ENCODE data around the gene ZBED4. TPM values are rescaled to one million over a fixed set of nuclear protein-coding genes. Genes with fewer than 3 reads are reported as not detected.

ZBED4 gene
- total RNA-seq, 1 experiment from 2014 or later: 29.2 TPM

- peaks cover 3% of the 10 kb centered on the region for H3K27me3 Mint-ChIP-seq (ENCODE audit: low read depth)
- ChIA-PET POLR2A (no interaction called here), CTCF (no interaction called here)
- ATAC-seq: no peak
- no peaks in the 10 kb centered on the region for H3K4me1 Mint-ChIP-seq
- DNase-seq (ENCODE audit: low spot score): no peak
- TF ChIP-seq ESRRA (CRISPR knock-in tag; IDR thresholded peaks at IDR 0.05; ENCODE audit: borderline replicate concordance): no peak
- TF ChIP-seq FOXP1 (CRISPR knock-in tag; IDR thresholded peaks at IDR 0.05; ENCODE audit: borderline replicate concordance): no peak
- no peak for TF ChIP-seq RORB (CRISPR knock-in tag; IDR thresholded peaks at IDR 0.05)
- no peak for TF ChIP-seq SOX15 (CRISPR knock-in tag; IDR thresholded peaks at IDR 0.05)
- no peak for TF ChIP-seq OVOL2 (CRISPR knock-in tag; IDR thresholded peaks at IDR 0.05; ENCODE audit: borderline replicate concordance)
- no peak for TF ChIP-seq FOXK1 (CRISPR knock-in tag; IDR thresholded peaks at IDR 0.05)
- TF ChIP-seq ZNF423 (CRISPR knock-in tag; IDR thresholded peaks at IDR 0.05): no peak
- no peak for TF ChIP-seq ZNF532 (CRISPR knock-in tag; IDR thresholded peaks at IDR 0.05; ENCODE audit: borderline replicate concordance)
- TF ChIP-seq TEAD1 (CRISPR knock-in tag; IDR thresholded peaks at IDR 0.05): no peak
- TF ChIP-seq ERG (CRISPR knock-in tag; IDR thresholded peaks at IDR 0.05): no peak
- H3K9me3 Mint-ChIP-seq: peaks cover 51% of the 10 kb centered on the region
- peaks cover 72% of the 10 kb centered on the region for H3K36me3 Mint-ChIP-seq
- no peak overlapping the region for H3K27ac Mint-ChIP-seq
- no peak overlapping the region for H3K4me3 Mint-ChIP-seq
These were observed 39.4 kb downstream of the ZBED4 start for GRCh38 chr22:49893025-49893424.

GRCh38 chr22:49894322-49895054 is 40.8 kb downstream of the ZBED4 start:
- ChIA-PET CTCF (interaction anchor here (0.6 kb wide), 1 partner anchor 266 kb away, joined by 5 read pairs; no protein-coding TSS in a partner anchor), POLR2A (no interaction called here)
- DNase-seq (ENCODE audit: low spot score): no peak
- Mint-ChIP-seq H3K27ac (peak overlapping the region; percentile 62; the same call in 1 of the 2 replicates), H3K9me3 (peaks cover 45% of the 10 kb centered on the region), H3K36me3 (peaks cover 61% of the 10 kb centered on the region), H3K4me1 (no peaks in the 10 kb centered on the region), H3K27me3 (ENCODE audit: low read depth) (peaks cover 3% of the 10 kb centered on the region), H3K4me3 (no peak overlapping the region)
- TF ChIP-seq, protein P1, sequence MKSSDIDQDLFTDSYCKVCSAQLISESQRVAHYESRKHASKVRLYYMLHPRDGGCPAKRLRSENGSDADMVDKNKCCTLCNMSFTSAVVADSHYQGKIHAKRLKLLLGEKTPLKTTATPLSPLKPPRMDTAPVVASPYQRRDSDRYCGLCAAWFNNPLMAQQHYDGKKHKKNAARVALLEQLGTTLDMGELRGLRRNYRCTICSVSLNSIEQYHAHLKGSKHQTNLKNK (CRISPR knock-in tag; IDR thresholded peaks at IDR 0.05): no peak
- TF ChIP-seq TEAD1 (CRISPR knock-in tag; IDR thresholded peaks at IDR 0.05) (no peak), TEAD4 (CRISPR knock-in tag; IDR thresholded peaks at IDR 0.05) (no peak), MXD4 (CRISPR knock-in tag; IDR thresholded peaks at IDR 0.05; ENCODE audit: borderline replicate concordance) (no peak), OVOL2 (CRISPR knock-in tag; IDR thresholded peaks at IDR 0.05; ENCODE audit: borderline replicate concordance) (no peak), GABPB1 (CRISPR knock-in tag; IDR thresholded peaks at IDR 0.05) (no peak), CBFB (CRISPR knock-in tag; IDR thresholded peaks at IDR 0.05; ENCODE audit: low read depth) (no peak), ZNF396 (CRISPR knock-in tag; IDR thresholded peaks at IDR 0.05; ENCODE audit: borderline replicate concordance) (no peak), ESRRA (CRISPR knock-in tag; IDR thresholded peaks at IDR 0.05; ENCODE audit: borderline replicate concordance) (no peak), ZNF416 (CRISPR knock-in tag; IDR thresholded peaks at IDR 0.05) (no peak)
- TF ChIP-seq, protein P2, sequence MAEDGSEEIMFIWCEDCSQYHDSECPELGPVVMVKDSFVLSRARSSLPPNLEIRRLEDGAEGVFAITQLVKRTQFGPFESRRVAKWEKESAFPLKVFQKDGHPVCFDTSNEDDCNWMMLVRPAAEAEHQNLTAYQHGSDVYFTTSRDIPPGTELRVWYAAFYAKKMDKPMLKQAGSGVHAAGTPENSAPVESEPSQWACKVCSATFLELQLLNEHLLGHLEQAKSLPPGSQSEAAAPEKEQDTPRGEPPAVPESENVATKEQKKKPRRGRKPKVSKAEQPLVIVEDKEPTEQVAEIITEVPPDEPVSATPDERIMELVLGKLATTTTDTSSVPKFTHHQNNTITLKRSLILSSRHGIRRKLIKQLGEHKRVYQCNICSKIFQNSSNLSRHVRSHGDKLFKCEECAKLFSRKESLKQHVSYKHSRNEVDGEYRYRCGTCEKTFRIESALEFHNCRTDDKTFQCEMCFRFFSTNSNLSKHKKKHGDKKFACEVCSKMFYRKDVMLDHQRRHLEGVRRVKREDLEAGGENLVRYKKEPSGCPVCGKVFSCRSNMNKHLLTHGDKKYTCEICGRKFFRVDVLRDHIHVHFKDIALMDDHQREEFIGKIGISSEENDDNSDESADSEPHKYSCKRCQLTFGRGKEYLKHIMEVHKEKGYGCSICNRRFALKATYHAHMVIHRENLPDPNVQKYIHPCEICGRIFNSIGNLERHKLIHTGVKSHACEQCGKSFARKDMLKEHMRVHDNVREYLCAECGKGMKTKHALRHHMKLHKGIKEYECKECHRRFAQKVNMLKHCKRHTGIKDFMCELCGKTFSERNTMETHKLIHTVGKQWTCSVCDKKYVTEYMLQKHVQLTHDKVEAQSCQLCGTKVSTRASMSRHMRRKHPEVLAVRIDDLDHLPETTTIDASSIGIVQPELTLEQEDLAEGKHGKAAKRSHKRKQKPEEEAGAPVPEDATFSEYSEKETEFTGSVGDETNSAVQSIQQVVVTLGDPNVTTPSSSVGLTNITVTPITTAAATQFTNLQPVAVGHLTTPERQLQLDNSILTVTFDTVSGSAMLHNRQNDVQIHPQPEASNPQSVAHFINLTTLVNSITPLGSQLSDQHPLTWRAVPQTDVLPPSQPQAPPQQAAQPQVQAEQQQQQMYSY (CRISPR knock-in tag; IDR thresholded peaks at IDR 0.05): no peak
- TF ChIP-seq, protein P3, sequence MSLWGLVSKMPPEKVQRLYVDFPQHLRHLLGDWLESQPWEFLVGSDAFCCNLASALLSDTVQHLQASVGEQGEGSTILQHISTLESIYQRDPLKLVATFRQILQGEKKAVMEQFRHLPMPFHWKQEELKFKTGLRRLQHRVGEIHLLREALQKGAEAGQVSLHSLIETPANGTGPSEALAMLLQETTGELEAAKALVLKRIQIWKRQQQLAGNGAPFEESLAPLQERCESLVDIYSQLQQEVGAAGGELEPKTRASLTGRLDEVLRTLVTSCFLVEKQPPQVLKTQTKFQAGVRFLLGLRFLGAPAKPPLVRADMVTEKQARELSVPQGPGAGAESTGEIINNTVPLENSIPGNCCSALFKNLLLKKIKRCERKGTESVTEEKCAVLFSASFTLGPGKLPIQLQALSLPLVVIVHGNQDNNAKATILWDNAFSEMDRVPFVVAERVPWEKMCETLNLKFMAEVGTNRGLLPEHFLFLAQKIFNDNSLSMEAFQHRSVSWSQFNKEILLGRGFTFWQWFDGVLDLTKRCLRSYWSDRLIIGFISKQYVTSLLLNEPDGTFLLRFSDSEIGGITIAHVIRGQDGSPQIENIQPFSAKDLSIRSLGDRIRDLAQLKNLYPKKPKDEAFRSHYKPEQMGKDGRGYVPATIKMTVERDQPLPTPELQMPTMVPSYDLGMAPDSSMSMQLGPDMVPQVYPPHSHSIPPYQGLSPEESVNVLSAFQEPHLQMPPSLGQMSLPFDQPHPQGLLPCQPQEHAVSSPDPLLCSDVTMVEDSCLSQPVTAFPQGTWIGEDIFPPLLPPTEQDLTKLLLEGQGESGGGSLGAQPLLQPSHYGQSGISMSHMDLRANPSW (CRISPR knock-in tag; conservative IDR thresholded peaks at IDR 0.05; ENCODE audit: low read depth): no peak
- no peak for ATAC-seq
